Thyroid gland (tissue), 4 donors: ENCODE measurements around the gene TLR10. TPM values are rescaled to one million over a fixed set of nuclear protein-coding genes. Genes with fewer than 3 reads are reported as not detected.

Experiments used
- DNase-seq, 2 donors: peaks; one replicate each; pipeline ENCODE4 v3.0.0-alpha.2; 2019
- H3K27ac ChIP-seq, 3 donors: fragments of 200-600 bp; sonication (generic); 1 replicate in 2 of 3; 2 replicates in 1 of 3; pipeline ENCODE4 v1.5.1; 2016 to 2019; ENCODE audit warnings: mild to moderate bottlenecking in 1 of 3, moderate library complexity in 1 of 3
- H3K27me3 ChIP-seq: fragments of 200-600 bp; sonication (generic); one replicate; pipeline ENCODE4 v1.5.1; 2019
- H3K36me3 ChIP-seq, 2 donors: fragments of 200-600 bp; sonication (generic); one replicate each; pipeline ENCODE4 v1.5.1; 2016 to 2019
- H3K4me1 ChIP-seq, 2 donors: fragments of 200-600 bp; sonication (generic); one replicate each; pipeline ENCODE4 v1.5.1; 2017 to 2019
- H3K4me3 ChIP-seq, 3 donors: fragments of 200-600 bp; sonication (generic); replicated peaks in 1 of 3; 1 replicate in 2 of 3; 2 replicates in 1 of 3; pipeline ENCODE4 v1.5.1; 2016; ENCODE audit warnings: mild to moderate bottlenecking in 1 of 3
- H3K9me3 ChIP-seq: fragments of 200-600 bp; sonication (generic); one replicate; pipeline ENCODE4 v1.5.1; 2017
- CTCF ChIP-seq, 6 experiments: fragments of 200-600 bp in 3 of 6; fragments of 450-650 bp in 3 of 6; sonication (generic) in 3 of 6; IDR thresholded peaks; one replicate each; pipeline ENCODE4 v1.5.1; 2016 to 2019; ENCODE audit warnings: antibody characterized with exemption in 6 of 6, mild to moderate bottlenecking in 2 of 6, inconsistent platforms in 1 of 6, moderate library complexity in 1 of 6
- POLR2A ChIP-seq, 2 donors: fragments of 450-650 bp; IDR thresholded peaks; one replicate each; pipeline ENCODE4 v1.6.1; 2017; ENCODE audit warnings: antibody characterized with exemption in 2 of 2, mild to moderate bottlenecking in 2 of 2, moderate library complexity in 1 of 2
- WGBS, 2 donors: methylation state at CpG; one replicate each; pipeline ENCODE4 v1.1.5; 2017; 5-methylcytosine and 5-hydroxymethylcytosine counted together
- intact Hi-C: fragments of 100-400 bp; cut with DNase I; formaldehyde crosslinking; loops from one replicate; pipeline ENCODE4 v1.15.1; 2023
- total RNA-seq, 4 donors: library from RNA; depleted of rRNA; stranded (reverse); fragments of >200 nt; gene quantifications; one replicate each; pipeline ENCODE4 v1.2.3, GENCODE V29; 2016

TLR10 gene
- total RNA-seq, 4 donors from 2014 or later = 0.10 to 0.83 TPM; not detected in 2

GRCh38 chr4:38740303-38740702 lies 42.5 kb downstream of the TLR10 start:
- H3K27ac ChIP-seq = no peak overlapping the region

GRCh38 chr4:38738940-38739803 lies 43.6 kb downstream of the TLR10 start:
- no peak for TF ChIP-seq POLR2A (IDR thresholded peaks at IDR 0.05)
- no peak for TF ChIP-seq CTCF (IDR thresholded peaks at IDR 0.05)
- DNase-seq = no peak
- intact Hi-C loops = loop anchor here (10.0 kb wide), 2 partner anchors 414 to 674 kb away; no protein-coding TSS in a partner anchor
- H3K27me3 ChIP-seq = no peaks in the 10 kb centered on the region
- WGBS, 2 donors = 91 to 95% methylated on average over 6 of the region's 6 CpGs
- peaks cover 3 to 11% of the 10 kb centered on the region in 2 donors for H3K4me1 ChIP-seq
- H3K9me3 ChIP-seq = no peaks in the 10 kb centered on the region
- no peak overlapping the region for H3K4me3 ChIP-seq
- no peaks in the 10 kb centered on the region for H3K36me3 ChIP-seq
- no peak overlapping the region for H3K27ac ChIP-seq

More at GRCh38 chr4:38740303-38740702, 42.5 kb downstream of the TLR10 start:
- H3K9me3 ChIP-seq = no peaks in the 10 kb centered on the region
- no peak overlapping the region for H3K4me3 ChIP-seq
- H3K36me3 ChIP-seq = no peaks in the 10 kb centered on the region
- 92 to 93% methylated on average over 2 of the region's 2 CpGs for WGBS, 2 donors
- TF ChIP-seq CTCF (IDR thresholded peaks at IDR 0.05) = no peak
- no peak for TF ChIP-seq POLR2A (IDR thresholded peaks at IDR 0.05)
- no peaks in the 10 kb centered on the region for H3K27me3 ChIP-seq
- intact Hi-C loops = no loop called here
- DNase-seq = no peak
- H3K4me1 ChIP-seq = peaks cover 3 to 8% of the 10 kb centered on the region in 2 donors

GRCh38 chr4:38735870-38736269 lies 46.9 kb downstream of the TLR10 start:
- Histone ChIP-seq H3K27ac (no peak overlapping the region), H3K4me1 (peaks cover 0 to 12% of the 10 kb centered on the region in 2 donors), H3K9me3 (no peaks in the 10 kb centered on the region), H3K4me3 (no peak overlapping the region), H3K36me3 (no peaks in the 10 kb centered on the region), H3K27me3 (no peaks in the 10 kb centered on the region)
- 89% methylated on average over 3 of the region's 3 CpGs for WGBS, 2 donors
- no peak for DNase-seq
- intact Hi-C loops = loop anchor here (10.0 kb wide), 2 partner anchors 411 to 671 kb away; no protein-coding TSS in a partner anchor
- TF ChIP-seq POLR2A (IDR thresholded peaks at IDR 0.05) = no peak
- no peak for TF ChIP-seq CTCF (IDR thresholded peaks at IDR 0.05)

- Histone ChIP-seq H3K4me3 (no peak overlapping the region), H3K9me3 (no peaks in the 10 kb centered on the region), H3K27ac (no peak overlapping the region), H3K4me1 (peaks cover 0 to 15% of the 10 kb centered on the region in 2 donors), H3K36me3 (no peaks in the 10 kb centered on the region), H3K27me3 (no peaks in the 10 kb centered on the region)
- TF ChIP-seq CTCF (IDR thresholded peaks at IDR 0.05) (no peak), POLR2A (IDR thresholded peaks at IDR 0.05) (no peak)
- 81 to 95% methylated on average over 2 of the region's 2 CpGs for WGBS, 2 donors
- DNase-seq = no peak
- intact Hi-C loops = loop anchor here (5.0 to 10.0 kb wide), 3 partner anchors 410 to 670 kb away; no protein-coding TSS in a partner anchor
Measured at GRCh38 chr4:38734911-38735310, 47.9 kb downstream of the TLR10 start.

- TF ChIP-seq POLR2A (IDR thresholded peaks at IDR 0.05) (no peak), CTCF (IDR thresholded peaks at IDR 0.05) (no peak)
- no peak for DNase-seq
- no peaks in the 10 kb centered on the region for H3K9me3 ChIP-seq
- H3K4me3 ChIP-seq = no peak overlapping the region
- H3K4me1 ChIP-seq = peaks cover 0 to 15% of the 10 kb centered on the region in 2 donors
- intact Hi-C loops = loop anchor here (5.0 to 10.0 kb wide), 3 partner anchors 410 to 670 kb away; no protein-coding TSS in a partner anchor
- 68 to 75% methylated on average over 5 of the region's 5 CpGs for WGBS, 2 donors
- H3K27ac ChIP-seq = no peak overlapping the region
- no peaks in the 10 kb centered on the region for H3K36me3 ChIP-seq
- no peaks in the 10 kb centered on the region for H3K27me3 ChIP-seq
Measured at GRCh38 chr4:38734446-38734845, 48.3 kb downstream of the TLR10 start.
